Neural cell (in vitro differentiated cells): ENCODE measurements around the gene CELSR2. TPM values are rescaled to one million over a fixed set of nuclear protein-coding genes. Genes with fewer than 3 reads are reported as not detected.
"Not testable (repeated sequence)": the region's sequence is repeated elsewhere in the genome, so short reads cannot be mapped to it uniquely, and the experiment has no call there.

Experiments
- H2AFZ ChIP-seq: fragments of 200-600, 300-800 bp; sonication (generic), shearing (Covaris generic); 2 replicates; pipeline ENCODE4 v1.6.0; 2014; ENCODE audit warnings: low read depth, mild to moderate bottlenecking, antibody characterized with exemption, low read length, moderate library complexity
- H3F3A ChIP-seq: fragments of 200-600 bp; shearing (Covaris generic); 2 replicates; pipeline ENCODE4 v1.6.1; 2016; ENCODE audit warnings: mild to moderate bottlenecking, moderate library complexity, mixed read lengths, antibody characterized with exemption, low read length; ENCODE audit not compliant: insufficient read depth, poor library complexity, severe bottlenecking
- H3K27ac ChIP-seq: fragments of 200-600, 300-800 bp; sonication (generic), shearing (Covaris generic); 2 replicates; pipeline ENCODE4 v1.5.1; 2014; ENCODE audit warnings: mild to moderate bottlenecking, low read length, moderate library complexity
- H3K27me3 ChIP-seq: fragments of 300-800, 200-600 bp; sonication (generic), shearing (Covaris generic); 2 replicates; pipeline ENCODE4 v1.6.0; 2014; ENCODE audit warnings: mild to moderate bottlenecking, low read depth, low read length, moderate library complexity; ENCODE audit not compliant: insufficient read depth
- H3K36me3 ChIP-seq: fragments of 300-800, 200-600 bp; sonication (generic), shearing (Covaris generic); 2 replicates; pipeline ENCODE4 v1.5.1; 2014; ENCODE audit warnings: mild to moderate bottlenecking, antibody characterized with exemption, low read length, moderate library complexity; ENCODE audit not compliant: insufficient read depth
- H3K4me2 ChIP-seq: fragments of 300-800, 200-600 bp; sonication (generic), shearing (Covaris generic); 2 replicates; pipeline ENCODE4 v1.6.0; 2014; ENCODE audit warnings: mild to moderate bottlenecking, low read length
- H3K4me3 ChIP-seq: fragments of 300-800, 200-600 bp; sonication (generic), shearing (Covaris generic); 2 replicates; pipeline ENCODE4 v1.5.1; 2014; ENCODE audit warnings: mild to moderate bottlenecking, low read length, moderate library complexity
- H3K79me2 ChIP-seq: fragments of 200-600 bp; shearing (Covaris generic); replicated peaks from 2 replicates; pipeline ENCODE4 v1.6.0; 2014; ENCODE audit warnings: mild to moderate bottlenecking, low read length, moderate library complexity; ENCODE audit not compliant: insufficient read depth
- H3K9ac ChIP-seq: fragments of 300-800, 200-600 bp; sonication (generic), shearing (Covaris generic); 2 replicates; pipeline ENCODE4 v1.6.1; 2016; ENCODE audit warnings: mild to moderate bottlenecking, low read length, mixed read lengths
- H3K9me2 ChIP-seq: fragments of 200-600 bp; shearing (Covaris generic); 2 replicates; pipeline ENCODE4 v1.6.1; 2016; ENCODE audit warnings: mild to moderate bottlenecking, low read length, mixed read lengths; ENCODE audit not compliant: insufficient read depth
- H3K9me3 ChIP-seq: fragments of 200-600, 300-800 bp; sonication (generic), shearing (Covaris generic); 2 replicates; pipeline ENCODE4 v1.6.1; 2016; ENCODE audit warnings: mild to moderate bottlenecking, mixed run types, low read length, moderate library complexity, mixed read lengths
- H4K20me1 ChIP-seq: fragments of 200-600 bp; shearing (Covaris generic); 2 replicates; pipeline ENCODE4 v1.6.1; 2016; ENCODE audit warnings: mild to moderate bottlenecking, mixed run types; ENCODE audit not compliant: insufficient read depth
- CTCF ChIP-seq: fragments of 450-650 bp; IDR thresholded peaks from 2 replicates; pipeline ENCODE4 v1.5.1; 2014; ENCODE audit warnings: antibody characterized with exemption, mild to moderate bottlenecking, moderate library complexity; ENCODE audit not compliant: poor library complexity, severe bottlenecking
- EP300 ChIP-seq: fragments of 450-650 bp; conservative IDR thresholded peaks from 2 replicates; pipeline ENCODE4 v1.6.1; 2014; ENCODE audit warnings: antibody characterized with exemption, mild to moderate bottlenecking, moderate library complexity; ENCODE audit not compliant: poor library complexity, severe bottlenecking
- EZH2 ChIP-seq: fragments of 200-600, 300-800 bp; shearing (Covaris generic), sonication (generic); IDR thresholded peaks from 2 replicates; pipeline ENCODE4 v1.6.1; 2014; ENCODE audit warnings: antibody characterized with exemption, low read length, borderline replicate concordance, mild to moderate bottlenecking; ENCODE audit not compliant: insufficient read depth, poor library complexity, severe bottlenecking
- MXI1 ChIP-seq: fragments of 450-650 bp; conservative IDR thresholded peaks from 2 replicates; pipeline ENCODE4 v1.6.1; 2014; ENCODE audit warnings: antibody characterized with exemption, mild to moderate bottlenecking; ENCODE audit not compliant: poor library complexity, severe bottlenecking
- POLR2AphosphoS5 ChIP-seq: IDR thresholded peaks from 2 replicates; pipeline ENCODE4 v1.6.1; 2012
- RAD21 ChIP-seq: fragments of 450-650 bp; conservative IDR thresholded peaks from 2 replicates; pipeline ENCODE4 v1.6.1; 2014; ENCODE audit warnings: antibody characterized with exemption, mild to moderate bottlenecking, moderate library complexity
- REST ChIP-seq: IDR thresholded peaks from 2 replicates; pipeline ENCODE4 v1.6.1; 2012; ENCODE audit warnings: borderline replicate concordance
- SMC3 ChIP-seq: fragments of 450-650 bp; conservative IDR thresholded peaks from 2 replicates; pipeline ENCODE4 v1.6.1; 2014; ENCODE audit warnings: antibody characterized with exemption, mild to moderate bottlenecking, moderate library complexity; ENCODE audit not compliant: poor library complexity
- TAF1 ChIP-seq: IDR thresholded peaks from 2 replicates; pipeline ENCODE4 v1.6.1; 2012; ENCODE audit warnings: low read depth
- polyA plus RNA-seq: library from polyadenylated mRNA; depleted of rRNA; stranded (reverse); fragments of >200 nt; gene quantifications from 2 replicates; pipeline ENCODE4 v1.2.3, GENCODE V29; 2014

CELSR2 gene
- polyA plus RNA-seq, 1 donor from 2014 or later, result 7.9 TPM

GRCh38 chr1:109216662-109217061, 32.7 kb upstream of the CELSR2 start:
- TF ChIP-seq MXI1 (no peak), CTCF (no peak), RAD21 (no peak), EP300 (no peak), REST (no peak), POLR2AphosphoS5 (no peak), EZH2 (no peak), SMC3 (no peak), TAF1 (no peak)
- Histone ChIP-seq H3K9me3 (no peaks in the 10 kb centered on the region), H4K20me1 (no peaks in the 10 kb centered on the region), H3K27ac (no peak overlapping the region), H3K79me2 (peaks cover 53% of the 10 kb centered on the region), H2AFZ (no peak overlapping the region), H3K4me3 (peak overlapping the region; percentile 94), H3K36me3 (no peaks in the 10 kb centered on the region), H3K9ac (no peak overlapping the region), H3K27me3 (no peaks in the 10 kb centered on the region), H3K4me2 (peak overlapping the region; percentile 2), H3K9me2 (no peaks in the 10 kb centered on the region), H3F3A (no peaks in the 10 kb centered on the region)

GRCh38 chr1:109218516-109218915, 30.8 kb upstream of the CELSR2 start:
- TF ChIP-seq CTCF (no peak), EZH2 (no peak), TAF1 (no peak), EP300 (no peak)

GRCh38 chr1:109221201-109221600, 28.1 kb upstream of the CELSR2 start:
- H4K20me1 ChIP-seq, H3K9me3 ChIP-seq, H3K36me3 ChIP-seq, H3K4me2 ChIP-seq, H3K4me3 ChIP-seq, H3K9ac ChIP-seq, H3K9me2 ChIP-seq, H3K27ac ChIP-seq, H3K27me3 ChIP-seq, H3F3A ChIP-seq, H2AFZ ChIP-seq: not testable (repeated sequence)
- H3K79me2 ChIP-seq, result peaks cover 54% of the 10 kb centered on the region

More at GRCh38 chr1:109218516-109218915, 30.8 kb upstream of the CELSR2 start:
- H3K4me3 ChIP-seq, result no peak overlapping the region
- no peak overlapping the region for H3K27ac ChIP-seq
- H2AFZ ChIP-seq, result no peak overlapping the region
- no peaks in the 10 kb centered on the region for H4K20me1 ChIP-seq
- H3K4me2 ChIP-seq, result no peak overlapping the region
- H3K79me2 ChIP-seq, result peaks cover 70% of the 10 kb centered on the region
- H3F3A ChIP-seq, result no peaks in the 10 kb centered on the region
- H3K27me3 ChIP-seq, result no peaks in the 10 kb centered on the region
- H3K9me2 ChIP-seq, result no peaks in the 10 kb centered on the region
- no peak overlapping the region for H3K9ac ChIP-seq
- no peaks in the 10 kb centered on the region for H3K9me3 ChIP-seq
- H3K36me3 ChIP-seq, result peaks cover 3% of the 10 kb centered on the region
